HEK293 (cell line): Measurements from ENCODE around the gene PPP1R10.

Source experiments
- GLIS1 ChIP-seq: fragments of 450-650 bp; formaldehyde crosslinking; IDR thresholded peaks from 2 replicates; pipeline ENCODE4 v1.5.1; 2016; ENCODE audit warnings: missing biosample characterization, missing genetic modification characterization
- HOXA7 ChIP-seq: sonication (generic); formaldehyde crosslinking; IDR thresholded peaks from 2 replicates; pipeline ENCODE4 v1.8.1; 2022; ENCODE audit warnings: missing genetic modification reagents, borderline replicate concordance
- IKZF3 ChIP-seq: fragments of 450-650 bp; IDR thresholded peaks from 2 replicates; pipeline ENCODE4 v1.5.0; 2018; ENCODE audit warnings: missing biosample characterization, mild to moderate bottlenecking, missing genetic modification characterization, moderate library complexity
- KLF9 ChIP-seq: fragments of 450-650 bp; formaldehyde crosslinking; IDR thresholded peaks from 2 replicates; pipeline ENCODE4 v1.5.1; 2016; ENCODE audit warnings: missing biosample characterization, missing genetic modification characterization, low read depth
- MYNN ChIP-seq: fragments of 450-650 bp; formaldehyde crosslinking; IDR thresholded peaks from 2 replicates; pipeline ENCODE4 v1.5.1; 2016; ENCODE audit warnings: missing biosample characterization, missing genetic modification characterization, borderline replicate concordance
- RBAK ChIP-seq: fragments of 450-650 bp; formaldehyde crosslinking; IDR thresholded peaks from 2 replicates; pipeline ENCODE4 v1.5.1; 2016; ENCODE audit warnings: missing biosample characterization, missing genetic modification characterization
- SCRT2 ChIP-seq: fragments of 450-650 bp; formaldehyde crosslinking; IDR thresholded peaks from 2 replicates; pipeline ENCODE4 v1.5.1; 2016; ENCODE audit warnings: missing biosample characterization, missing genetic modification characterization
- SETDB1 ChIP-seq: IDR thresholded peaks from one replicate; pipeline ENCODE4 v1.6.1; 2017; ENCODE audit warnings: mild to moderate bottlenecking, low read length, moderate library complexity, mixed read lengths; ENCODE audit not compliant: insufficient read length
- TRIM28 ChIP-seq: IDR thresholded peaks from 2 replicates; pipeline ENCODE4 v1.6.1; 2011; ENCODE audit warnings: low read length, control low read depth, borderline replicate concordance
- ZBTB21 ChIP-seq: fragments of 450-650 bp; formaldehyde crosslinking; IDR thresholded peaks from 2 replicates; pipeline ENCODE4 v1.5.1; 2017; ENCODE audit warnings: missing biosample characterization, missing genetic modification characterization
- ZBTB8A ChIP-seq: fragments of 450-650 bp; formaldehyde crosslinking; IDR thresholded peaks from 2 replicates; pipeline ENCODE4 v1.5.1; 2016; ENCODE audit warnings: missing biosample characterization, missing genetic modification characterization
- ZFHX2 ChIP-seq: fragments of 450-650 bp; formaldehyde crosslinking; conservative IDR thresholded peaks from 2 replicates; pipeline ENCODE4 v1.5.1; 2016; ENCODE audit warnings: missing biosample characterization, missing genetic modification characterization
- ZFP41 ChIP-seq: fragments of 450-650 bp; formaldehyde crosslinking; IDR thresholded peaks from 2 replicates; pipeline ENCODE4 v1.5.1; 2016; ENCODE audit warnings: missing biosample characterization, missing genetic modification characterization, borderline replicate concordance
- ZNF157 ChIP-seq: fragments of 450-650 bp; formaldehyde crosslinking; IDR thresholded peaks from 2 replicates; pipeline ENCODE4 v1.5.1; 2016; ENCODE audit warnings: missing biosample characterization, missing genetic modification characterization
- ZNF23 ChIP-seq: fragments of 450-650 bp; formaldehyde crosslinking; IDR thresholded peaks from 2 replicates; pipeline ENCODE4 v1.5.1; 2016; ENCODE audit warnings: missing biosample characterization, missing genetic modification characterization, borderline replicate concordance
- ZNF239 ChIP-seq: fragments of 450-650 bp; formaldehyde crosslinking; IDR thresholded peaks from 2 replicates; pipeline ENCODE4 v1.5.1; 2016; ENCODE audit warnings: missing biosample characterization, missing genetic modification characterization
- ZNF423 ChIP-seq: fragments of 450-650 bp; formaldehyde crosslinking; IDR thresholded peaks from 2 replicates; pipeline ENCODE4 v1.5.1; 2016; ENCODE audit warnings: missing biosample characterization, missing genetic modification characterization
- ZNF433 ChIP-seq: fragments of 450-650 bp; formaldehyde crosslinking; IDR thresholded peaks from 2 replicates; pipeline ENCODE4 v1.5.1; 2016; ENCODE audit warnings: missing biosample characterization, missing genetic modification characterization, low read depth
- ZNF510 ChIP-seq: fragments of 450-650 bp; formaldehyde crosslinking; IDR thresholded peaks from 2 replicates; pipeline ENCODE4 v1.5.1; 2018; ENCODE audit warnings: mild to moderate bottlenecking, missing genetic modification characterization, missing biosample characterization; ENCODE audit not compliant: insufficient replicate concordance
- ZNF521 ChIP-seq: fragments of 450-650 bp; formaldehyde crosslinking; IDR thresholded peaks from 2 replicates; pipeline ENCODE4 v1.5.1; 2017; ENCODE audit warnings: missing biosample characterization, mild to moderate bottlenecking, missing genetic modification characterization
- ZNF560 ChIP-seq: fragments of 450-650 bp; formaldehyde crosslinking; IDR thresholded peaks from 2 replicates; pipeline ENCODE4 v1.5.1; 2017; ENCODE audit warnings: missing biosample characterization, missing genetic modification characterization, borderline replicate concordance
- ZNF561 ChIP-seq: fragments of 450-650 bp; IDR thresholded peaks from 2 replicates; pipeline ENCODE4 v1.5.1; 2018; ENCODE audit warnings: missing biosample characterization, missing genetic modification characterization, borderline replicate concordance
- ZNF596 ChIP-seq: fragments of 450-650 bp; IDR thresholded peaks from 2 replicates; pipeline ENCODE4 v1.5.0; 2018; ENCODE audit warnings: missing biosample characterization, mild to moderate bottlenecking, missing genetic modification characterization, moderate library complexity
- ZNF600 ChIP-seq: fragments of 450-650 bp; formaldehyde crosslinking; IDR thresholded peaks from 2 replicates; pipeline ENCODE4 v1.5.1; 2016; ENCODE audit warnings: missing biosample characterization, missing genetic modification characterization
- ZNF624 ChIP-seq: fragments of 450-650 bp; formaldehyde crosslinking; IDR thresholded peaks from 2 replicates; pipeline ENCODE4 v1.5.1; 2017; ENCODE audit warnings: missing biosample characterization, missing genetic modification characterization
- ZNF654 ChIP-seq: fragments of 450-650 bp; formaldehyde crosslinking; IDR thresholded peaks from 2 replicates; pipeline ENCODE4 v1.5.1; 2016; ENCODE audit warnings: low read depth, missing biosample characterization, missing genetic modification characterization
- ZNF658 ChIP-seq: fragments of 450-650 bp; formaldehyde crosslinking; IDR thresholded peaks from 2 replicates; pipeline ENCODE4; 2016; ENCODE audit warnings: missing biosample characterization, missing genetic modification characterization
- ZNF660 ChIP-seq: fragments of 450-650 bp; IDR thresholded peaks from 2 replicates; pipeline ENCODE4 v1.5.1; 2018; ENCODE audit warnings: missing biosample characterization, mild to moderate bottlenecking, missing genetic modification characterization
- ZNF777 ChIP-seq: fragments of 450-650 bp; formaldehyde crosslinking; IDR thresholded peaks from 2 replicates; pipeline ENCODE4 v1.5.1; 2017; ENCODE audit warnings: missing biosample characterization, missing genetic modification characterization, borderline replicate concordance
- TF ChIP-seq, protein P1 (sequence below): fragments of 450-650 bp; formaldehyde crosslinking; IDR thresholded peaks from 2 replicates; pipeline ENCODE4 v1.5.1; 2017; ENCODE audit warnings: missing biosample characterization, mild to moderate bottlenecking, missing genetic modification characterization, moderate library complexity
- TF ChIP-seq, protein P2 (sequence below): fragments of 450-650 bp; formaldehyde crosslinking; IDR thresholded peaks from 2 replicates; pipeline ENCODE4 v1.5.1; 2016; ENCODE audit warnings: missing biosample characterization, missing genetic modification characterization
- TF ChIP-seq, protein P3 (sequence below): fragments of 450-650 bp; formaldehyde crosslinking; IDR thresholded peaks from 2 replicates; pipeline ENCODE4 v1.5.1; 2016; ENCODE audit warnings: missing biosample characterization, missing genetic modification characterization
- TF ChIP-seq, protein P4 (sequence below): fragments of 450-650 bp; formaldehyde crosslinking; IDR thresholded peaks from 2 replicates; pipeline ENCODE4 v1.5.1; 2016; ENCODE audit warnings: missing biosample characterization, missing genetic modification characterization
- TF ChIP-seq, protein P5 (sequence below): fragments of 450-650 bp; formaldehyde crosslinking; IDR thresholded peaks from 2 replicates; pipeline ENCODE4; 2016; ENCODE audit warnings: missing biosample characterization, missing genetic modification characterization

Gene PPP1R10

DNA sequence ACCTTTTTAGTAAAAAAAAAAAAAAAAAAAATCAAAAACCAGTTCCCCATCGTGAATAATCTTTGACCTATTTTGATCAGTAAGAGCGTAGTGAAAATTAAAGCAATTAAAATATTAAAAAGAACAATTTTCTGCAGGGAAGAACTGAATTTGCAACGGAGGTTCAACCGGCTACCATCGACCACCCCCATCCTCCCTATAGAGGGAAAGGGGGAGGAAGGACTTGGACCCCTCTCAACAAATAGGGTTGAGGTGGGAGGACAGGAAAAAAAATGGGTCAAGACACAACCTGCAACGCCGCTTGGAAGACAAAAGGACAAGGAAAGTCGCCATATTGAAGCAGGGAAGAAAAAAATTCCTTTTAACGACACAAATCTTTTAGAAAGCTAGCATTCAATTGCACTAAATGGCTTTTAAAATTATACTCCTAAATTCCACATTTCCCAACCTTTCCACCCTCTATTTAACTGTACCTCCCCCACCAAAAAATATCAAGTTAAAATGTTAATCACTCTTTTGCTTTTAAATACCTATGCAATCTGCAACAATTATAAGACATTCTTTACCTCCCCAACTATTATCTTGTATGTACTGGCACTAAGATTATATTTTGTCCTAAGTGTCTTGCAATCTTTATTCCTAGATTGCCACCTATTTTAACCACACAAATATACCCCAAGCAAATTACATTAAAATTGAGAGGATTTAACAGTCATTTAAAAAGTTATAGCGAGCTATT lies 1.7 kb downstream of the PPP1R10 start (continued):
- no peak for TF ChIP-seq ZNF433 (tag by site-specific recombination)
- TF ChIP-seq ZNF521 = no peak
- TF ChIP-seq ZNF560 (tag by site-specific recombination) = no peak
- TF ChIP-seq ZNF510 (tag by site-specific recombination) = no peak
- TF ChIP-seq ZFHX2 (tag by site-specific recombination) = no peak; the same call in 1 of the 2 replicates
- TF ChIP-seq ZNF658 (tag by site-specific recombination) = no peak
- TF ChIP-seq IKZF3 (tag by site-specific recombination) = peak; percentile 81
- TF ChIP-seq ZNF654 (tag by site-specific recombination) = no peak
- TF ChIP-seq, protein P1, sequence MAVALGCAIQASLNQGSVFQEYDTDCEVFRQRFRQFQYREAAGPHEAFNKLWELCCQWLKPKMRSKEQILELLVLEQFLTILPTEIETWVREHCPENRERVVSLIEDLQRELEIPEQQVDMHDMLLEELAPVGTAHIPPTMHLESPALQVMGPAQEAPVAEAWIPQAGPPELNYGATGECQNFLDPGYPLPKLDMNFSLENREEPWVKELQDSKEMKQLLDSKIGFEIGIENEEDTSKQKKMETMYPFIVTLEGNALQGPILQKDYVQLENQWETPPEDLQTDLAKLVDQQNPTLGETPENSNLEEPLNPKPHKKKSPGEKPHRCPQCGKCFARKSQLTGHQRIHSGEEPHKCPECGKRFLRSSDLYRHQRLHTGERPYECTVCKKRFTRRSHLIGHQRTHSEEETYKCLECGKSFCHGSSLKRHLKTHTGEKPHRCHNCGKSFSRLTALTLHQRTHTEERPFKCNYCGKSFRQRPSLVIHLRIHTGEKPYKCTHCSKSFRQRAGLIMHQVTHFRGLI (tag by site-specific recombination) = 0 out of 2 replicates have a peak, but pooled peaks have one; percentile 11
- TF ChIP-seq, protein P2, sequence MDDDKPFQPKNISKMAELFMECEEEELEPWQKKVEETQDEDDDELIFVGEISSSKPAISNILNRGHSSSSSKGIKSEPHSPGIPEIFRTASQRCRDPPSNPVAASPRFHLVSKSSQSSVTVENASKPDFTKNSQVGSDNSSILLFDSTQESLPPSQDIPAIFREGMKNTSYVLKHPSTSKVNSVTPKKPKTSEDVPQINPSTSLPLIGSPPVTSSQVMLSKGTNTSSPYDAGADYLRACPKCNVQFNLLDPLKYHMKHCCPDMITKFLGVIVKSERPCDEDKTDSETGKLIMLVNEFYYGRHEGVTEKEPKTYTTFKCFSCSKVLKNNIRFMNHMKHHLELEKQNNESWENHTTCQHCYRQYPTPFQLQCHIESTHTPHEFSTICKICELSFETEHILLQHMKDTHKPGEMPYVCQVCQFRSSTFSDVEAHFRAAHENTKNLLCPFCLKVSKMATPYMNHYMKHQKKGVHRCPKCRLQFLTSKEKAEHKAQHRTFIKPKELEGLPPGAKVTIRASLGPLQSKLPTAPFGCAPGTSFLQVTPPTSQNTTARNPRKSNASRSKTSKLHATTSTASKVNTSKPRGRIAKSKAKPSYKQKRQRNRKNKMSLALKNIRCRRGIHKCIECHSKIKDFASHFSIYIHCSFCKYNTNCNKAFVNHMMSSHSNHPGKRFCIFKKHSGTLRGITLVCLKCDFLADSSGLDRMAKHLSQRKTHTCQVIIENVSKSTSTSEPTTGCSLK (tag by site-specific recombination) = no peak
- no peak for TF ChIP-seq ZNF157 (tag by site-specific recombination)
- no peak for TF ChIP-seq ZFP41
- TF ChIP-seq RBAK (tag by site-specific recombination) = no peak
- TF ChIP-seq ZNF239 (tag by site-specific recombination) = no peak
- no peak for TF ChIP-seq ZBTB8A (tag by site-specific recombination)
- no peak for TF ChIP-seq KLF9
- no peak for TF ChIP-seq ZNF777 (tag by site-specific recombination)
- TF ChIP-seq TRIM28 = peak; percentile 35; the same call in 1 of the 2 replicates
- TF ChIP-seq SETDB1 = no peak
- TF ChIP-seq SCRT2 = 0 out of 2 replicates have a peak, but pooled peaks have one; percentile 22
- TF ChIP-seq ZNF660 (tag by site-specific recombination) = peak; percentile 13; the same call in 1 of the 2 replicates
- no peak for TF ChIP-seq GLIS1
- TF ChIP-seq ZNF561 = no peak
- TF ChIP-seq, protein P3, sequence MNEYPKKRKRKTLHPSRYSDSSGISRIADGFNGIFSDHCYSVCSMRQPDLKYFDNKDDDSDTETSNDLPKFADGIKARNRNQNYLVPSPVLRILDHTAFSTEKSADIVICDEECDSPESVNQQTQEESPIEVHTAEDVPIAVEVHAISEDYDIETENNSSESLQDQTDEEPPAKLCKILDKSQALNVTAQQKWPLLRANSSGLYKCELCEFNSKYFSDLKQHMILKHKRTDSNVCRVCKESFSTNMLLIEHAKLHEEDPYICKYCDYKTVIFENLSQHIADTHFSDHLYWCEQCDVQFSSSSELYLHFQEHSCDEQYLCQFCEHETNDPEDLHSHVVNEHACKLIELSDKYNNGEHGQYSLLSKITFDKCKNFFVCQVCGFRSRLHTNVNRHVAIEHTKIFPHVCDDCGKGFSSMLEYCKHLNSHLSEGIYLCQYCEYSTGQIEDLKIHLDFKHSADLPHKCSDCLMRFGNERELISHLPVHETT (tag by site-specific recombination) = peak; percentile 36
- no peak for TF ChIP-seq ZNF596
- no peak for TF ChIP-seq MYNN (tag by site-specific recombination)
- no peak for TF ChIP-seq ZNF23 (tag by site-specific recombination)
- TF ChIP-seq ZBTB21 (tag by site-specific recombination) = no peak
- no peak for TF ChIP-seq HOXA7
- TF ChIP-seq, protein P4, sequence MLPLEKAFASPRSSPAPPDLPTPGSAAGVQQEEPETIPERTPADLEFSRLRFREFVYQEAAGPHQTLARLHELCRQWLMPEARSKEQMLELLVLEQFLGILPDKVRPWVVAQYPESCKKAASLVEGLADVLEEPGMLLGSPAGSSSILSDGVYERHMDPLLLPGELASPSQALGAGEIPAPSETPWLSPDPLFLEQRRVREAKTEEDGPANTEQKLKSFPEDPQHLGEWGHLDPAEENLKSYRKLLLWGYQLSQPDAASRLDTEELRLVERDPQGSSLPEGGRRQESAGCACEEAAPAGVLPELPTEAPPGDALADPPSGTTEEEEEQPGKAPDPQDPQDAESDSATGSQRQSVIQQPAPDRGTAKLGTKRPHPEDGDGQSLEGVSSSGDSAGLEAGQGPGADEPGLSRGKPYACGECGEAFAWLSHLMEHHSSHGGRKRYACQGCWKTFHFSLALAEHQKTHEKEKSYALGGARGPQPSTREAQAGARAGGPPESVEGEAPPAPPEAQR = no peak
- TF ChIP-seq, protein P5, sequence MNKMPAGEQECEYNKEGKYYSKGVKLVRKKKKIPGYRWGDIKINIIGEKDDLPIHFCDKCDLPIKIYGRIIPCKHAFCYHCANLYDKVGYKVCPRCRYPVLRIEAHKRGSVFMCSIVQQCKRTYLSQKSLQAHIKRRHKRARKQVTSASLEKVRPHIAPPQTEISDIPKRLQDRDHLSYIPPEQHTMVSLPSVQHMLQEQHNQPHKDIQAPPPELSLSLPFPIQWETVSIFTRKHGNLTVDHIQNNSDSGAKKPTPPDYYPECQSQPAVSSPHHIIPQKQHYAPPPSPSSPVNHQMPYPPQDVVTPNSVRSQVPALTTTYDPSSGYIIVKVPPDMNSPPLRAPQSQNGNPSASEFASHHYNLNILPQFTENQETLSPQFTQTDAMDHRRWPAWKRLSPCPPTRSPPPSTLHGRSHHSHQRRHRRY = no peak
- peak; percentile 10; the same call in 1 of the 2 replicates for TF ChIP-seq ZNF600 (tag by site-specific recombination)
- no peak for TF ChIP-seq ZNF624 (tag by site-specific recombination)
- TF ChIP-seq ZNF423 (tag by site-specific recombination) = no peak
